Measurements from ENCODE around the gene SPATA20.

DNA sequence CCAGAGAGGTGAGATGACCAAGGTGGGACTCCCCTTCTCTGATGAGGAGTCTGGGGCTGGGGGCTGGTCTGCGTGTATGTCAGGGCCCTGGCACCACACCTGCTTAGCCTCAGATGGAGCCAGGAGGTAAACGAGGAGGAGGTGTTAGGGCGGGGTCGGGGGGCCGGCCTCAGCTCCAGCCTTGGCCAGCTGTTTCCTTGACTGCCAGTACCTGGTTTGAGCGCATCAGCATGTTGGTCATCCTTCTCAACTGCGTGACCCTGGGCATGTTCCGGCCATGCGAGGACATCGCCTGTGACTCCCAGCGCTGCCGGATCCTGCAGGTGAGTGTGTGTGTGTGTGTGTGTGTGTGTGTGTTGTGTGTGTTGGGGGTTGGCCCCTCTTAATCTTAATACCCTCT lies 21.7 kb downstream of the SPATA20 start:
- TF ChIP-seq FOXM1 (IDR thresholded peaks at IDR 0.05; ENCODE audit: borderline replicate concordance, low read depth), result no peak
- TF ChIP-seq EP300 (IDR thresholded peaks at IDR 0.05; ENCODE audit: borderline replicate concordance), result no peak
- no peak for TF ChIP-seq CREB1 (IDR thresholded peaks at IDR 0.05; ENCODE audit: low read depth)
- TF ChIP-seq YY1 (IDR thresholded peaks at IDR 0.05; ENCODE audit: low read depth), result no peak
- no peak for TF ChIP-seq EGR1 (IDR thresholded peaks at IDR 0.05)
- TF ChIP-seq CEBPB (IDR thresholded peaks at IDR 0.05), result no peak
- TF ChIP-seq TAF1 (IDR thresholded peaks at IDR 0.05; ENCODE audit: low read depth), result no peak
- TF ChIP-seq, protein P1, sequence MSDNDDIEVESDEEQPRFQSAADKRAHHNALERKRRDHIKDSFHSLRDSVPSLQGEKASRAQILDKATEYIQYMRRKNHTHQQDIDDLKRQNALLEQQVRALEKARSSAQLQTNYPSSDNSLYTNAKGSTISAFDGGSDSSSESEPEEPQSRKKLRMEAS (IDR thresholded peaks at IDR 0.05), result no peak
- TF ChIP-seq TCF12 (IDR thresholded peaks at IDR 0.05; ENCODE audit: low read depth), result no peak
- TF ChIP-seq NFIC (IDR thresholded peaks at IDR 0.05), result no peak
- no peak for TF ChIP-seq RAD21 (IDR thresholded peaks at IDR 0.05; ENCODE audit: low read depth)
- no peak for TF ChIP-seq TEAD4 (IDR thresholded peaks at IDR 0.05)
- TF ChIP-seq, protein P2, sequence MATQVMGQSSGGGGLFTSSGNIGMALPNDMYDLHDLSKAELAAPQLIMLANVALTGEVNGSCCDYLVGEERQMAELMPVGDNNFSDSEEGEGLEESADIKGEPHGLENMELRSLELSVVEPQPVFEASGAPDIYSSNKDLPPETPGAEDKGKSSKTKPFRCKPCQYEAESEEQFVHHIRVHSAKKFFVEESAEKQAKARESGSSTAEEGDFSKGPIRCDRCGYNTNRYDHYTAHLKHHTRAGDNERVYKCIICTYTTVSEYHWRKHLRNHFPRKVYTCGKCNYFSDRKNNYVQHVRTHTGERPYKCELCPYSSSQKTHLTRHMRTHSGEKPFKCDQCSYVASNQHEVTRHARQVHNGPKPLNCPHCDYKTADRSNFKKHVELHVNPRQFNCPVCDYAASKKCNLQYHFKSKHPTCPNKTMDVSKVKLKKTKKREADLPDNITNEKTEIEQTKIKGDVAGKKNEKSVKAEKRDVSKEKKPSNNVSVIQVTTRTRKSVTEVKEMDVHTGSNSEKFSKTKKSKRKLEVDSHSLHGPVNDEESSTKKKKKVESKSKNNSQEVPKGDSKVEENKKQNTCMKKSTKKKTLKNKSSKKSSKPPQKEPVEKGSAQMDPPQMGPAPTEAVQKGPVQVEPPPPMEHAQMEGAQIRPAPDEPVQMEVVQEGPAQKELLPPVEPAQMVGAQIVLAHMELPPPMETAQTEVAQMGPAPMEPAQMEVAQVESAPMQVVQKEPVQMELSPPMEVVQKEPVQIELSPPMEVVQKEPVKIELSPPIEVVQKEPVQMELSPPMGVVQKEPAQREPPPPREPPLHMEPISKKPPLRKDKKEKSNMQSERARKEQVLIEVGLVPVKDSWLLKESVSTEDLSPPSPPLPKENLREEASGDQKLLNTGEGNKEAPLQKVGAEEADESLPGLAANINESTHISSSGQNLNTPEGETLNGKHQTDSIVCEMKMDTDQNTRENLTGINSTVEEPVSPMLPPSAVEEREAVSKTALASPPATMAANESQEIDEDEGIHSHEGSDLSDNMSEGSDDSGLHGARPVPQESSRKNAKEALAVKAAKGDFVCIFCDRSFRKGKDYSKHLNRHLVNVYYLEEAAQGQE (IDR thresholded peaks at IDR 0.05; ENCODE audit: low read depth), result no peak
